ENCODE data around the gene PODXL2. TPM values are rescaled to one million over a fixed set of nuclear protein-coding genes. Genes with fewer than 3 reads are reported as not detected.

Gene PODXL2
- total RNA-seq, 1 experiment from 2014 or later, result 26.6 TPM

DNA sequence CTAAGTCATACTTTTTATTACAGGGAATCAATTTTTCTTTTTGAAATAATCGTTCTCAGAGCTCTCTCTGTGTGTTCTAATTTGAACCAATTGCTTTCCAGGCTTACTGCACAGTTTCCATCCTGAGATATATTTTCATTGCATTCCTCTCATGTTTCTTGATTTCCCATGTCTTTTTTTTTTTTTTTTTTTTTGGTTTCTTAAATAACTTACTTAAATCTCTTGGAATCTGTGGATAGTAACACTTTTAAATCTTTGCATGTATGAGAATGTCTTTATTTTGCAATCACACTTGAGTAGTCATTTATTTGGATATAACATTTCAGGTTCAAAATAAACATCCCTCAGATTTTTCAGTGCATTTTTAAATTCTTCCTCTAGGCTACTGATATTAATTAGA is 29.2 kb downstream of the PODXL2 start:
- no peak for TF ChIP-seq EZH2 (IDR thresholded peaks at IDR 0.05; ENCODE audit: borderline replicate concordance, low read depth, low read length, poor library complexity, severe bottlenecking)
- TF ChIP-seq, protein P1, sequence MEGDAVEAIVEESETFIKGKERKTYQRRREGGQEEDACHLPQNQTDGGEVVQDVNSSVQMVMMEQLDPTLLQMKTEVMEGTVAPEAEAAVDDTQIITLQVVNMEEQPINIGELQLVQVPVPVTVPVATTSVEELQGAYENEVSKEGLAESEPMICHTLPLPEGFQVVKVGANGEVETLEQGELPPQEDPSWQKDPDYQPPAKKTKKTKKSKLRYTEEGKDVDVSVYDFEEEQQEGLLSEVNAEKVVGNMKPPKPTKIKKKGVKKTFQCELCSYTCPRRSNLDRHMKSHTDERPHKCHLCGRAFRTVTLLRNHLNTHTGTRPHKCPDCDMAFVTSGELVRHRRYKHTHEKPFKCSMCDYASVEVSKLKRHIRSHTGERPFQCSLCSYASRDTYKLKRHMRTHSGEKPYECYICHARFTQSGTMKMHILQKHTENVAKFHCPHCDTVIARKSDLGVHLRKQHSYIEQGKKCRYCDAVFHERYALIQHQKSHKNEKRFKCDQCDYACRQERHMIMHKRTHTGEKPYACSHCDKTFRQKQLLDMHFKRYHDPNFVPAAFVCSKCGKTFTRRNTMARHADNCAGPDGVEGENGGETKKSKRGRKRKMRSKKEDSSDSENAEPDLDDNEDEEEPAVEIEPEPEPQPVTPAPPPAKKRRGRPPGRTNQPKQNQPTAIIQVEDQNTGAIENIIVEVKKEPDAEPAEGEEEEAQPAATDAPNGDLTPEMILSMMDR (conservative IDR thresholded peaks at IDR 0.05; ENCODE audit: low read depth, low read length), result no peak
- Histone ChIP-seq H3K27ac (ENCODE audit: low read depth, low read length, poor library complexity, severe bottlenecking) (no peak overlapping the region), H3K27me3 (replicated peaks; ENCODE audit: insufficient read depth, low read depth, low read length, poor library complexity) (no peaks in the 10 kb centered on the region), H3K9me3 (ENCODE audit: low read depth, low read length, poor library complexity, severe bottlenecking) (no peaks in the 10 kb centered on the region), H3K4me3 (ENCODE audit: low read depth, low read length, poor library complexity, severe bottlenecking) (no peak overlapping the region), H3K4me1 (ENCODE audit: insufficient read depth, low read length, poor library complexity, severe bottlenecking) (no peaks in the 10 kb centered on the region), H3K36me3 (ENCODE audit: insufficient read depth, low read length, poor library complexity, severe bottlenecking) (no peaks in the 10 kb centered on the region)
- intact Hi-C loops (cut with micrococcal nuclease; ENCODE audit: unreplicated experiment), result no loop called here
- no TSS peak for BruUV-seq (replicated peaks)
- POLR2A ChIA-PET (ENCODE audit: low non-redundant PET), result no interaction called here
- DNase-seq (ENCODE audit: low spot score), result no peak
- CTCF ChIA-PET, result no interaction called here

DNA sequence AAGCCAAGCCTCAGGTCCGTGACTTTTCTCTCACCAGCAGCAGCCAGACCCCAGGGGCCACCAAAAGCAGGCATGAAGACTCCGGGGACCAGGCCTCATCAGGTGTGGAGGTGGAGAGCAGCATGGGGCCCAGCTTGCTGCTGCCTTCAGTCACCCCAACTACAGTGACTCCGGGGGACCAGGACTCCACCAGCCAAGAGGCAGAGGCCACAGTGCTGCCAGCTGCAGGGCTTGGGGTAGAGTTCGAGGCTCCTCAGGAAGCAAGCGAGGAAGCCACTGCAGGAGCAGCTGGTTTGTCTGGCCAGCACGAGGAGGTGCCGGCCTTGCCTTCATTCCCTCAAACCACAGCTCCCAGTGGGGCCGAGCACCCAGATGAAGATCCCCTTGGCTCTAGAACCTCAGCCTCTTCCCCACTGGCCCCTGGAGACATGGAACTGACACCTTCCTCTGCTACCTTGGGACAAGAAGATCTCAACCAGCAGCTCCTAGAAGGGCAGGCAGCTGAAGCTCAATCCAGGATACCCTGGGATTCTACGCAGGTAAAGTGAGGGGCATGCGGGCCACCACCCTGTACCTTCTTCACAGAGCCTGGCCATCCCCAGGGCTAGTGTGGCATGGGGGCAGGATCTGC is 31.8 kb downstream of the PODXL2 start:
- ChIA-PET CTCF (no interaction called here), POLR2A (ENCODE audit: low non-redundant PET) (no interaction called here)
- Histone ChIP-seq H3K27me3 (replicated peaks; ENCODE audit: insufficient read depth, low read depth, low read length, poor library complexity) (no peaks in the 10 kb centered on the region), H3K9me3 (ENCODE audit: low read depth, low read length, poor library complexity, severe bottlenecking) (no peaks in the 10 kb centered on the region), H3K4me3 (ENCODE audit: low read depth, low read length, poor library complexity, severe bottlenecking) (no peak overlapping the region), H3K27ac (ENCODE audit: low read depth, low read length, poor library complexity, severe bottlenecking) (no peak overlapping the region), H3K4me1 (ENCODE audit: insufficient read depth, low read length, poor library complexity, severe bottlenecking) (no peaks in the 10 kb centered on the region), H3K36me3 (ENCODE audit: insufficient read depth, low read length, poor library complexity, severe bottlenecking) (no peaks in the 10 kb centered on the region)
- DNase-seq (ENCODE audit: low spot score), result no peak
- intact Hi-C loops (cut with micrococcal nuclease; ENCODE audit: unreplicated experiment), result no loop called here
- BruUV-seq (replicated peaks), result TSS peak; percentile 76
- no peak for TF ChIP-seq EZH2 (IDR thresholded peaks at IDR 0.05; ENCODE audit: borderline replicate concordance, low read depth, low read length, poor library complexity, severe bottlenecking)
- TF ChIP-seq, protein P1 (conservative IDR thresholded peaks at IDR 0.05; ENCODE audit: low read depth, low read length), result no peak

DNA sequence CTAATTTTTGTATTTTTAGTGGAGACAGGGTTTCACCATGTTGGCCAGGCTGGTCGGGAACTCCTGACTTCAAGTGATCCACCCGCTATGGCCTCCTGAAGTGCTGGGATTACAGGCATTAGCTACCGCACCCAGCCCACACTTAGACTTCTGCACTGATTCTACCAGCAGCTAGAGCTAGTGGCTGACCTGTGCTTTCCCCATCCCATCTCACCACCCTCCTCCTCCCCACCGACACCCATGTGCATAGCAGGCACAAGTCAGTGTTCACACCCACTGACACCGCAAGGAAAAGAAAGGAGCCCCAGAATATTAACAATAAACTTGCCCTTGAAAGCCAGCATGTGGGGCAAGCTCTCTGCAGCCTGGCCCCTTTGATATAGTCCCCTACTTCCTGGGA is 32.6 kb downstream of the PODXL2 start:
- H3K9me3 ChIP-seq (ENCODE audit: low read depth, low read length, poor library complexity, severe bottlenecking), result no peaks in the 10 kb centered on the region
- CTCF ChIA-PET, result no interaction called here
- BruUV-seq (replicated peaks), result no TSS peak

More for the DNA sequence above, 32.6 kb downstream of the PODXL2 start:
- Histone ChIP-seq H3K36me3 (ENCODE audit: insufficient read depth, low read length, poor library complexity, severe bottlenecking) (no peaks in the 10 kb centered on the region), H3K27ac (ENCODE audit: low read depth, low read length, poor library complexity, severe bottlenecking) (no peak overlapping the region), H3K4me3 (ENCODE audit: low read depth, low read length, poor library complexity, severe bottlenecking) (no peak overlapping the region), H3K27me3 (replicated peaks; ENCODE audit: insufficient read depth, low read depth, low read length, poor library complexity) (no peaks in the 10 kb centered on the region), H3K4me1 (ENCODE audit: insufficient read depth, low read length, poor library complexity, severe bottlenecking) (no peaks in the 10 kb centered on the region)
- no peak for TF ChIP-seq EZH2 (IDR thresholded peaks at IDR 0.05; ENCODE audit: borderline replicate concordance, low read depth, low read length, poor library complexity, severe bottlenecking)
- TF ChIP-seq, protein P1 (conservative IDR thresholded peaks at IDR 0.05; ENCODE audit: low read depth, low read length), result no peak
- DNase-seq (ENCODE audit: low spot score), result no peak
- POLR2A ChIA-PET (ENCODE audit: low non-redundant PET), result no interaction called here
- intact Hi-C loops (cut with micrococcal nuclease; ENCODE audit: unreplicated experiment), result no loop called here

All from A673 (cell line).